Measurements from ENCODE around the gene GABBR2. TPM values are rescaled to one million over a fixed set of nuclear protein-coding genes. Genes with fewer than 3 reads are reported as not detected.

The GABBR2 gene
- polyA plus RNA-seq, 1 of the 3 experiments (the other 2 are of a cell fraction): not detected

GRCh38 chr9:98272083-98272482 is 436.7 kb downstream of the GABBR2 start:
- Histone ChIP-seq H3K27ac (ENCODE audit: low read depth in 2 of 2, low read length in 1 of 2) (no peak overlapping the region), H3K9me2 (no peaks in the 10 kb centered on the region), H2AFZ (ENCODE audit: low read depth) (no peak overlapping the region), H3K27me3 (ENCODE audit: insufficient read depth) (peaks cover 8% of the 10 kb centered on the region; the same call in 1 of the 2 replicates), H3K79me2 (ENCODE audit: insufficient read depth) (no peaks in the 10 kb centered on the region), H3K36me3 (replicated peaks in 1 of 2; ENCODE audit: control insufficient read depth in 1 of 2, insufficient read depth in 2 of 2, low read length in 1 of 2) (no peaks in the 10 kb centered on the region), H3K4me3 (ENCODE audit: low read depth in 2 of 2, low read length in 1 of 2) (no peak overlapping the region), H3F3A (replicated peaks; ENCODE audit: insufficient read depth) (no peaks in the 10 kb centered on the region), H3K4me2 (no peak overlapping the region), H3K9me3 (no peaks in the 10 kb centered on the region), H3K4me1 (ENCODE audit: control insufficient read depth in 1 of 2, insufficient read depth in 2 of 2, low read depth in 1 of 2, low read length in 1 of 2) (no peaks in the 10 kb centered on the region), H4K20me1 (ENCODE audit: insufficient read depth) (no peaks in the 10 kb centered on the region), H3K9ac (no peak overlapping the region)
- DNase-seq: no peak
- POLR2A ChIA-PET: no interaction called here
- 69% methylated on average over 3 of the region's 3 CpGs for WGBS (ENCODE audit: low lambda C conversion rate)
- no peak for TF ChIP-seq RCOR1 (IDR thresholded peaks at IDR 0.05; ENCODE audit: low read length)
- TF ChIP-seq CTCF (IDR thresholded peaks at IDR 0.05): no peak
- no peak for TF ChIP-seq YY1 (IDR thresholded peaks at IDR 0.05; ENCODE audit: low read depth)
- CTCF ChIA-PET: interaction anchor here (1.3 kb wide), 2 partner anchors 9 to 44 kb away, joined by 3 to 4 read pairs; no protein-coding TSS in a partner anchor

DNA sequence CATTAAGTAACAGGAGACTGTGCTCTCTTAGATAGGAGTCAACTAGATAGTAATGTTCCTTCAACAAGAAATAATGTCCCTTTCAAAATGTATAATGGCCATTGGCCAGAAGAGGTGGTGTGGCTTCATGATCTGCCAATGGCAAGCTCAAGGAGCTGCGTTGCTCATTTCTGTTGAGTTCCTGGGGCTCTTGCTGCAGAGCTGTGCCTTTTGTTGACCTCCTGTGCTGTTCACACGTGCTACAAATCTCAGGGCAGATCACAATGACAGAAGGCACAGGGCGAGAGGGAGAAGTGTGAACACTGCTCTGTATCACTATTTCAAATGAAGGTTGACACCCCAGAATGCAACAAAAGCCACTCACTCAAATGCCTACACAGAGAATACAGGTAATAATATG is 437.3 kb downstream of the GABBR2 start:
- Histone ChIP-seq H3K36me3 (replicated peaks in 1 of 2; ENCODE audit: control insufficient read depth in 1 of 2, insufficient read depth in 2 of 2, low read length in 1 of 2) (no peaks in the 10 kb centered on the region), H3K9ac (no peak overlapping the region), H3K4me3 (ENCODE audit: low read depth in 2 of 2, low read length in 1 of 2) (no peak overlapping the region), H2AFZ (ENCODE audit: low read depth) (no peak overlapping the region), H3K4me2 (no peak overlapping the region), H4K20me1 (ENCODE audit: insufficient read depth) (no peaks in the 10 kb centered on the region), H3K9me3 (no peaks in the 10 kb centered on the region), H3K27ac (ENCODE audit: low read depth in 2 of 2, low read length in 1 of 2) (no peak overlapping the region), H3K4me1 (ENCODE audit: control insufficient read depth in 1 of 2, insufficient read depth in 2 of 2, low read depth in 1 of 2, low read length in 1 of 2) (no peaks in the 10 kb centered on the region), H3K9me2 (no peaks in the 10 kb centered on the region), H3K79me2 (ENCODE audit: insufficient read depth) (no peaks in the 10 kb centered on the region), H3F3A (replicated peaks; ENCODE audit: insufficient read depth) (no peaks in the 10 kb centered on the region), H3K27me3 (ENCODE audit: insufficient read depth) (peaks cover 2% of the 10 kb centered on the region; the same call in 1 of the 2 replicates)
- CTCF ChIA-PET: interaction anchor here (1.1 to 1.3 kb wide), 3 partner anchors 8 to 236 kb away, joined by 3 to 4 read pairs (median 3); no protein-coding TSS in a partner anchor
- POLR2A ChIA-PET: no interaction called here
- DNase-seq: no peak
- TF ChIP-seq NFIC (IDR thresholded peaks at IDR 0.05; ENCODE audit: borderline replicate concordance) (no peak), IRF3 (IDR thresholded peaks at IDR 0.05; ENCODE audit: low read depth, low read length) (no peak), MEF2A (IDR thresholded peaks at IDR 0.05; ENCODE audit: borderline replicate concordance, low read depth) (no peak), YY1 (IDR thresholded peaks at IDR 0.05; ENCODE audit: low read depth) (no peak), POLR2AphosphoS5 (IDR thresholded peaks at IDR 0.05; ENCODE audit: low read depth, low read length) (no peak), ELF1 (IDR thresholded peaks at IDR 0.05) (no peak), RAD21 (IDR thresholded peaks at IDR 0.05; ENCODE audit: low read length) (no peak), GATA2 (CRISPR knock-in tag; IDR thresholded peaks at IDR 0.05) (no peak), USF2 (IDR thresholded peaks at IDR 0.05; ENCODE audit: borderline replicate concordance, low read depth, low read length) (no peak), SMC3 (IDR thresholded peaks at IDR 0.05; ENCODE audit: low read depth, low read length) (no peak), TEAD4 (IDR thresholded peaks at IDR 0.05; ENCODE audit: borderline replicate concordance, insufficient read depth) (no peak), GABPA (IDR thresholded peaks at IDR 0.05; ENCODE audit: low read depth) (no peak), NRF1 (IDR thresholded peaks at IDR 0.05; ENCODE audit: low read depth, low read length) (no peak), CTCF (IDR thresholded peaks at IDR 0.05) (no peak), FOXM1 (IDR thresholded peaks at IDR 0.05; ENCODE audit: low read depth) (no peak), EZH2phosphoT487 (IDR thresholded peaks at IDR 0.05; ENCODE audit: borderline replicate concordance, low read depth) (no peak), CHD2 (IDR thresholded peaks at IDR 0.05; ENCODE audit: low read length, partially characterized antibody) (no peak), FOXJ3 (CRISPR knock-in tag; IDR thresholded peaks at IDR 0.05) (no peak), JUND (IDR thresholded peaks at IDR 0.05) (no peak)
- TF ChIP-seq, protein P1, sequence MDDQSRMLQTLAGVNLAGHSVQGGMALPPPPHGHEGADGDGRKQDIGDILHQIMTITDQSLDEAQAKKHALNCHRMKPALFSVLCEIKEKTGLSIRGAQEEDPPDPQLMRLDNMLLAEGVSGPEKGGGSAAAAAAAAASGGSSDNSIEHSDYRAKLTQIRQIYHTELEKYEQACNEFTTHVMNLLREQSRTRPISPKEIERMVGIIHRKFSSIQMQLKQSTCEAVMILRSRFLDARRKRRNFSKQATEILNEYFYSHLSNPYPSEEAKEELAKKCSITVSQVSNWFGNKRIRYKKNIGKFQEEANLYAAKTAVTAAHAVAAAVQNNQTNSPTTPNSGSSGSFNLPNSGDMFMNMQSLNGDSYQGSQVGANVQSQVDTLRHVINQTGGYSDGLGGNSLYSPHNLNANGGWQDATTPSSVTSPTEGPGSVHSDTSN (IDR thresholded peaks at IDR 0.05): no peak
- WGBS (ENCODE audit: low lambda C conversion rate): 48% methylated on average over 3 of the region's 3 CpGs
